GM20000 (cell line): ENCODE results near the gene CHP1.
"Not testable (repeated sequence)": the region's sequence is repeated elsewhere in the genome, so short reads cannot be mapped to it uniquely, and the experiment has no call there.

Experiments used
- DNase-seq: peaks from one replicate; pipeline ENCODE4 v3.0.0; 2012; ENCODE audit warnings: low spot score
- CTCF ChIP-seq: IDR thresholded peaks from 2 replicates; pipeline ENCODE4 v1.5.1; 2012; ENCODE audit warnings: mild to moderate bottlenecking, control low read depth; ENCODE audit errors: extremely low read depth, missing control alignments

Gene CHP1

GRCh38 chr15:41258750-41259471, 27.8 kb downstream of the CHP1 start:
- TF ChIP-seq CTCF = no peak
- peak; percentile 39 for DNase-seq

- no peak for DNase-seq
- no peak for TF ChIP-seq CTCF
Measured at GRCh38 chr15:41259546-41260189, 28.6 kb downstream of the CHP1 start.

GRCh38 chr15:41260924-41261323, 29.9 kb downstream of the CHP1 start:
- not testable (repeated sequence) for DNase-seq

GRCh38 chr15:41262571-41262970, 31.5 kb downstream of the CHP1 start:
- DNase-seq = no peak
- TF ChIP-seq CTCF = no peak

DNA sequence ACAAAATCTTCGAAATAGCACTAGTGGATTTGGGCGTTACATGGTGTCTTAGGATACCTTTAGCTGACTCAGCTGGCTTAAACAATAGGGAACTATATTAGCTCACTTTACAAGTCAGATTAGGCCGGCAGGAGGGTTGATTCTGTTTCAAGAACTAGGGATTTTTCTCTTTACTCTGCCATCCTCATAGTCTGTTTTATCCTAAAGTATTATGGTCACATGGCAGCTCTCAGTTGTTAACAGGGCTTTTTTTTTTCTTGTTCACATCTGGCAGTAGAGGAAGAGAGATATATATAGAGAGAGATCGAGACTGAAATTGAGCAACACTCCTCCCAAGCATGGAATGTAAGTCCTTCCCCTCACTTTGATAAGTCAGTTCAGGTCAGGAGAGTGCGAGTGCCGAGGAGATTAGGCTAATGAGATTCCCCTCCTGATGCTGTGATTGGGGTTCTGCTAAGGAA, 32.9 kb downstream of the CHP1 start:
- TF ChIP-seq CTCF = no peak
- DNase-seq = no peak

DNA sequence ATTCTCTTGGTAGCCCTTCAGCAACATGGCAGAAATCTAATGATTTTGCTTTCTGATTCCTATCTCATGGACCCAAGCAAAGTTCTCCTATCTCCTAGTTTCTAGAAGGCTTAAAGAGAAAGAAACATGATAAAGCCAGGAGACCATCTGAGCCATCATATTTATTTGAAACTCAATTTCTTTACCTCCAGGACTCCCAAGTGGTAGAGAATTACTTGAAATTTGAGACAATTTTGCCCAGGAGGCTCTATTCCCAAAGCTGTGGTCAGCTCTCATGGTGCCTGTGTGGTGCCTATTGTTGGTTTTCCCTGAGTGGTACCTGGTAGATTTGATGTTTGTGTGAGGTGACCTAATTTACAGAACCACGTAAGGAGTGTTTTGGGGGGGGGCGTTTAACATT, 38.8 kb downstream of the CHP1 start:
- no peak for DNase-seq
- no peak for TF ChIP-seq CTCF

GRCh38 chr15:41276831-41277230, 45.8 kb downstream of the CHP1 start:
- no peak for DNase-seq
- no peak for TF ChIP-seq CTCF

- no peak for TF ChIP-seq CTCF
Measured at GRCh38 chr15:41278319-41278718, 47.3 kb downstream of the CHP1 start.

More at GRCh38 chr15:41278319-41278718, 47.3 kb downstream of the CHP1 start:
- no peak for DNase-seq
